HG03520 (cell line): Measurements from ENCODE around the gene BABAM1.
A peak's percentile ranks its signal among the peaks of the same experiment; 100 is the strongest.

Source experiments
- ATAC-seq: cut with Tn5 transposase; IDR thresholded peaks from one replicate; pipeline ENCODE4 v1.9.1; 2021; ENCODE audit warnings: mild to moderate bottlenecking, moderate library complexity; ENCODE audit not compliant: unreplicated experiment

The BABAM1 gene

GRCh38 chr19:17243211-17243829 lies 23.9 kb upstream of the BABAM1 start:
- ATAC-seq = no peak

- no peak for ATAC-seq
Measured at GRCh38 chr19:17243830-17244617, 23.2 kb upstream of the BABAM1 start.

- peak; percentile 22 for ATAC-seq
Measured at GRCh38 chr19:17244618-17245534, 22.4 kb upstream of the BABAM1 start.

- no peak for ATAC-seq
Measured at GRCh38 chr19:17245535-17245984, 21.7 kb upstream of the BABAM1 start, which contains the start of gene NR2F6. Gene NR2F6 (minus strand): TSS chr19:17245919. CDS start chr19:17245220, 699 bp downstream.

- ATAC-seq = no peak
Measured at GRCh38 chr19:17246681-17247425, 20.4 kb upstream of the BABAM1 start.

GRCh38 chr19:17248011-17248776 lies 19.0 kb upstream of the BABAM1 start:
- ATAC-seq = no peak

- ATAC-seq = no peak
Measured at GRCh38 chr19:17249887-17250548, 17.2 kb upstream of the BABAM1 start.

- ATAC-seq = no peak
Measured at GRCh38 chr19:17254636-17255035, 12.6 kb upstream of the BABAM1 start.

- ATAC-seq = no peak
Measured at GRCh38 chr19:17255150-17255621, 12.1 kb upstream of the BABAM1 start.

GRCh38 chr19:17256130-17256529 lies 11.1 kb upstream of the BABAM1 start:
- no peak for ATAC-seq

GRCh38 chr19:17259118-17259780 lies 8.0 kb upstream of the BABAM1 start:
- no peak for ATAC-seq

GRCh38 chr19:17259934-17260333 lies 7.3 kb upstream of the BABAM1 start:
- ATAC-seq = no peak

GRCh38 chr19:17260842-17261325 lies 6.4 kb upstream of the BABAM1 start:
- peak; percentile 71 for ATAC-seq

GRCh38 chr19:17262557-17262956 lies 4.7 kb upstream of the BABAM1 start:
- ATAC-seq = no peak

GRCh38 chr19:17263712-17264640 lies 3.3 kb upstream of the BABAM1 start:
- no peak for ATAC-seq

- no peak for ATAC-seq
Measured at GRCh38 chr19:17264641-17264979, 2.6 kb upstream of the BABAM1 start, which contains the start of gene USHBP1. Gene USHBP1 (minus strand): TSS chr19:17264745. CDS start chr19:17264299, 446 bp downstream.

- no peak for ATAC-seq
Measured at GRCh38 chr19:17266026-17266425, 1.2 kb upstream of the BABAM1 start.
